HG02798 (cell line): ENCODE data around the gene NFIA.
"Not testable (repeated sequence)": the region's sequence is repeated elsewhere in the genome, so short reads cannot be mapped to it uniquely, and the experiment has no call there.

ENCODE experiments used
- ATAC-seq: cut with Tn5 transposase; IDR thresholded peaks from one replicate; pipeline ENCODE4 v1.9.1; 2021; ENCODE audit warnings: mild to moderate bottlenecking; ENCODE audit not compliant: unreplicated experiment, poor library complexity

NFIA gene

DNA sequence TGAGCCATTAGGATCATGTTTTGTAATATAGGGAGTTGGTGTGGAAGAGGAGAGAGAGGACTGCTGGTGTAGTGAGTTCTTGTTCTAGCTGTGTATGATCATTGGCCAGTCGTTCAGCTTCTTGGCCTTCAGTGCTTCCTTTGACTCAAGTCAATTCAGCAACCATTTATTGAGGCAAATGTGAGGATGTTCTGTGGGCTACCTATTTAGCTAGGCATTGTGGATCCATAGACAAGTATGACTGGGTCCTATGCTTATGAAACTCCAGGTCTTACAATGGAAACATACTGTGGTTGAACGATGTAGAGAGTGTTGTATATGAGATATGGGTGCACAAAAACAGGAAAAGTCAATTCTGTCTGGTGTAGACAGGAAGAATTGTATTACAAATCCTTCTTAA, 41.7 kb downstream of the NFIA start:
- ATAC-seq = no peak

- ATAC-seq = no peak
Observed at GRCh38 chr1:61124696-61125095, 42.3 kb downstream of the NFIA start.

- no peak for ATAC-seq
Observed at GRCh38 chr1:61125263-61125662, 42.9 kb downstream of the NFIA start.

DNA sequence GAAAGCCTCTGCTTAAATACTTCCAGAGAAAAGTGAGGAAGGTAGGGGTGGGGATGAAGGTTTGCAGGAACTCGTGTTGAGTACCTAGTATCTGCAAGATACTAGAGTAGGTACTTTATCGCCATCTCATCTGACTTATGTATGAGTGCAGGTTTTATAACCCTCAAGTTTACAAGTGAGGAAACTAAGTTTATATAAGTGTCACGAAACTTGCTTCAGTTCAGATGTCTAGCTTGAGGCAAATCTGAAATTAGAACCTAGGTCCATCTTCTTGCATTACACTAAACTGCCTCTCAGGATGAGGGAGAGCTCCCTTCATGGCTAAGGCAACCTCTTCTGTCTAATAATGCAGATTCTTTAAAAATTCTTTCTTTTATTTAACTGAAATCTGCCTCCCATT, 43.5 kb downstream of the NFIA start:
- ATAC-seq = no peak

DNA sequence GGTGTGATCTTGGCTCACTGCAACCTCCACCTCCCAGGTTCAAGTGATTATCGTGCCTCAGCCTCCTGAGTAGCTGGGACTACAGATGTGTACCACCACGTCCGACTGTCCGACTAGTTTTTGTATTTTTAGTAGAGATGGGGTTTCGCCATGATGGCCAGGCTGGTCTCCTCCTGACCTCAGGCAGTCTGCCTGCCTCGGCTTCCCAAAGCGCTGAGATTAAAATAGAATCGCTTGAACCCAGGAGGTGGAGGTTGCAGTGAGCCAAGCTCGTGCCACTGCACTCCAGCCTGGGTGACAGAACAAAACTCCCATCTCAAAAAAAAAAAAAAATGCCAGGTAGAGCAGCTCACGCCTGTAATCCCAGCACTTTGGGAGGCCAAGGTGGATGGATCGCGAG, 44.5 kb downstream of the NFIA start:
- not testable (repeated sequence) for ATAC-seq

- no peak for ATAC-seq
Observed at GRCh38 chr1:61130338-61131000, 48.1 kb downstream of the NFIA start.

DNA sequence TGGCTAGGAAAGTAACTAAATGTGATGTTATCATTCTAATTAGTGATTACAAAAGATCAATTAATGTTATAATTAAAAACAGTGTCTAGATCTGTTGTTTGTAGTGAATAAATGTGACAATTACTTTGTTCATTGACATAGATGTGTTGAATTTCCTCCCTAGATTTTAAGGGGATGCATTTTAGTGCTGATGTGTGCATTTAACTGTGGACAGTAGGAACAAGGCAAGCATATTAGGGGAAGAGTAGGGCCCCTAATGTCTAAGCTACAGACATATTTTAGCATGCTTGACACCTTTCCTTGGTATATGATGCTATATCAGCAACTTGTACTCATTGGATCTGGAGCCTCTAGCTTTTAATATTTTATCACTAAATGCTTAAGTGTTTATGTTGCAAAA, 48.9 kb downstream of the NFIA start:
- no peak for ATAC-seq

DNA sequence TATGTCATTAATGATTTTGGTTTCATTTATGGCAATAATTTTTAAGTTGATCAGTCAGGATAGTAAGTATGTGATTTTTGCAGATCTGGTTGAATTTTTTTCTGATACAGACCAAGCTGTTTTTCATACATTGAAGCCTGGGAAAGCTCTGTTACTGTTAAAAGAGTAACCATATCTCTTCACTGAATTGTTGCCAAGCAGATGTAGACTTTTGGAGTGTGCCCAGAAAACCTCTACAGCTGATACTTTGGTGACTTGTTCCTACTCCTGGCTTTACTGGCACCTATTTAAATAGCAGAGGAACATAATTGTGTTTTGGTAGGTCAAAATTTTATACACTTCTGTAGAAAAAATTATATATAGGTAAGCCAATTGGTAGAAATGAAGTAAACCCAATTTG, 49.4 kb downstream of the NFIA start:
- ATAC-seq = no peak

GRCh38 chr1:61132176-61132638, 49.8 kb downstream of the NFIA start:
- no peak for ATAC-seq

DNA sequence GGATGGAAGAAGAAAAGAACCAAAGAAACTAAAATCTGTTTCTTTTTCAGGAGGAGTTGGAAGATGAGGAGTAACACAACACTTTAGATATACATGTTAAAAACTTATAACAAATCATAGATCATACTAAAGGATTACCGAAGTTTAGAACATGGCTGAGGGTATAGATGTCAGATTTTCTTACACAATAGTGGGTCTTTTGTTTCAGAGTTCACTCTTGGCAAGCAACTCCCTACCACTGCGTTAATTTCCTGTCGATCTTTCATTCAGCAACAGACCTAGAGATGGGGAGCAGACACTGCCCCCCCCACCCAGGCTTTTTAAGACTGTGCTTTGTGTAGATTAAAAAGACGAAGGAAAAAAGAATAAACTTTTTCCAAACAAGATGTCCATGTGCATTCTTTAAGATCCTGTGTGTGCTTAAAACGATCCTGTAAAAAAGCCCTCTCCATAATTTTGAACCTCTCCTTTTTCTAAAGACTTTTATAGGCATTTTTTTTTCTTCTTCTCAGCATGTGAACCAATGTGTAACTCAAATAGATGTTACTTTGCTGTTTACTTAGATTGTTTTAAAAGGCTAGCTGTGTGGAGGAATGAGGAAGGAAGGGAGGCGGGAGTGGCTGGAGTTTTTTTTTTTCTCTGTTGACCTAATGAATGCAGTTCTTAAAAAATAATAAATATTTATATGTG, 50.4 kb downstream of the NFIA start:
- no peak for ATAC-seq

- no peak for ATAC-seq
Observed at GRCh38 chr1:61133335-61134019, 51.1 kb downstream of the NFIA start.

GRCh38 chr1:61135291-61135690, 52.9 kb downstream of the NFIA start:
- ATAC-seq = no peak

- ATAC-seq = no peak
Observed at GRCh38 chr1:61138305-61138704, 55.9 kb downstream of the NFIA start.

GRCh38 chr1:61138921-61139774, 56.8 kb downstream of the NFIA start:
- ATAC-seq = no peak

- ATAC-seq = no peak
Observed at GRCh38 chr1:61139775-61140549, 57.6 kb downstream of the NFIA start.

DNA sequence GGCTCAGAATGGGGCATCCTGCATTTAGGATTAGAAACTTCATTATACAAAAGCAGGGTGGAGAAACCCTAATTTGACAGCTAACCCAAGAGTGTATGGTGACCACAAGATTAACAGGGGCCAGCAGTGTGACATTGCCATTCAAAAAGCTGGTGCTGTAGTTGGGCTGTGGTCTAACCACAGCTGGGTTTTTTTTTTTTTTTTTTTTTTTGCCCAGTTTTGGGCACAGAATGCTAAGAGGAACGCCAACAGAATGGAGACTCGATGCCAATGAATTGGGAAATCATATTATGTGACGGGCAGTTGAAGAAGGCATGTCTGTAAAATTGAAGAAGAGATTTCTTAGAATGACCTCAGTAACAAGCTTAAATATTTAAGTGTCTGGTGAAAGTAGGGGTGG, 58.4 kb downstream of the NFIA start:
- ATAC-seq = no peak

DNA sequence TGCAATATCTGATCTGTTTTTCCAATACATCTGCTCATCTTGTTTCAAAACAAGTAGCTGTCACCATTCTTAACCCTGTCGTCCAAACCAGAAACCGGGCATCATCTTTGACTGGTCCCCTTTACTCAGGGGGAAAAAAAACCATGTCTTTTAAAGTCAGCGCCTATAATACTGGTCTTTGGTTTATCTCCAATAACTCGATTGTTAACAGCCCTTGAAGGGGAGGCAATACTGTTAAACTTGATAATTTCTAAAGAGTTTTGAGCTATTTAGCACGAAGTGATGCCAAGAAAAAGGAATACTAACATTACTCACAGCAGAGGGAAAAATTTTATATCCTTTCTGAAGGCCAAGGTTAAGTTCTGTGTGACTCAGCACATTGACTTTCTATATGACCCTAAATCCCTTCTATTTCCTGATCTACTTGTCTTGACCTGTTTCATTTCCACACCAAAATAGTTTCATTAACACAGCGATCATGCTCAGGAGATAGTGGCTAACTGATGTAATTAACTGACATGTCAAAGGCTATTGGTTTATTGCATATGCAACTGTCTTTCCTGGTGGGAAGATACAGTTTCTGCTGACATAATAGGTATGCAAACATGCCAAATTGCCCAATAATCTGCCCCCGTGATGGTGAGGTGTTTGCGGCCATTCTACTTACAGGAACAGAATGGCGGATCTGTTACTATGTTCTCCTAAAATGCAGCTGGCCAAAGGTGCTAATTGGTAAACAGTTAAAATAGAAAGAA, 59.1 kb downstream of the NFIA start:
- no peak for ATAC-seq

DNA sequence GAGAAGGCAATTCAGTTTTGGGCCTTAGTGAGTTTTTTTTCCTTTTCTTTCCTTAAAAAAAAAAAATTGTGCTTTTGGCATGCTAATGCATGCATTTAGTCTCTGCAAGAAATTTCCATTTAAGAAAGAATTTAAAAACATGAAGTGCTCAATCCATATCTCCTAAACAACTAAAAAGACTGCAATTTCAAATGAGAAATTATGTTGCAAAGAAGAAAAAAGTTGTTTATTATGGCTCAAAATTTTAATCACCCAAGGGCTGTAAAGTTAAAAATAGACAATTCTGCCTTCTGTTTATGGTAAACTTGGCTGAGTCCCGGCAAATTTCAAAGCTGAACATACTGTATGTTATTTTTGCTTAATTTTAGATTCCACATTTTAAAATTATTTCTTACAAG, 59.7 kb downstream of the NFIA start:
- no peak for ATAC-seq
